Measurements from ENCODE around the gene COL5A1. TPM values are rescaled to one million over a fixed set of nuclear protein-coding genes. Genes with fewer than 3 reads are reported as not detected.

COL5A1 gene
- total and polyA plus RNA-seq, 2 donors (not counting 1 experiment from before 2014, with no cell fraction given), result 72.8 to 109 TPM

- H3K79me2 ChIP-seq (ENCODE audit: control insufficient read depth, insufficient read depth, low read length), result peaks cover 32% of the 10 kb centered on the region
- H2AFZ ChIP-seq (ENCODE audit: low read length), result no peak overlapping the region
- DNase-seq (ENCODE audit: low read depth in 2 of 2), result no peak
- no peaks in the 10 kb centered on the region for H3K9me3 ChIP-seq (ENCODE audit: control insufficient read depth, insufficient read depth, low read depth, low read length)
- no peak overlapping the region for H3K9ac ChIP-seq (ENCODE audit: insufficient read depth, low read length)
- no peaks in the 10 kb centered on the region for H3K27me3 ChIP-seq (ENCODE audit: control insufficient read depth, insufficient read depth, low read length)
- TF ChIP-seq EZH2 (IDR thresholded peaks at IDR 0.05; ENCODE audit: low read length, missing control alignments), result no peak
- no peak for TF ChIP-seq CTCF (conservative IDR thresholded peaks at IDR 0.05 in 1 of 2, IDR thresholded peaks at IDR 0.05 in 1 of 2; ENCODE audit: low read depth in 1 of 2, low read length in 2 of 2)
- H3K36me3 ChIP-seq (ENCODE audit: control insufficient read depth, insufficient read depth, low read length), result peaks cover 23% of the 10 kb centered on the region
- no peak overlapping the region for H3K27ac ChIP-seq (ENCODE audit: insufficient read depth, low read length)
- no peak overlapping the region for H3K4me2 ChIP-seq (ENCODE audit: extremely low read depth, insufficient read depth, low read length)
- H3K4me3 ChIP-seq (replicated peaks in 1 of 4; ENCODE audit: control extremely low read depth in 1 of 4, insufficient read depth in 1 of 4, low read depth in 3 of 4, low read length in 4 of 4), result no peak overlapping the region
- H3K4me1 ChIP-seq (ENCODE audit: control insufficient read depth, extremely low read depth, insufficient read depth, low read length), result peaks cover 15% of the 10 kb centered on the region
- peaks cover 3% of the 10 kb centered on the region for H4K20me1 ChIP-seq (ENCODE audit: control insufficient read depth, extremely low read depth, insufficient read depth, low read length)
Measured at GRCh38 chr9:134693011-134693410, 51.4 kb downstream of the COL5A1 start.

DNA sequence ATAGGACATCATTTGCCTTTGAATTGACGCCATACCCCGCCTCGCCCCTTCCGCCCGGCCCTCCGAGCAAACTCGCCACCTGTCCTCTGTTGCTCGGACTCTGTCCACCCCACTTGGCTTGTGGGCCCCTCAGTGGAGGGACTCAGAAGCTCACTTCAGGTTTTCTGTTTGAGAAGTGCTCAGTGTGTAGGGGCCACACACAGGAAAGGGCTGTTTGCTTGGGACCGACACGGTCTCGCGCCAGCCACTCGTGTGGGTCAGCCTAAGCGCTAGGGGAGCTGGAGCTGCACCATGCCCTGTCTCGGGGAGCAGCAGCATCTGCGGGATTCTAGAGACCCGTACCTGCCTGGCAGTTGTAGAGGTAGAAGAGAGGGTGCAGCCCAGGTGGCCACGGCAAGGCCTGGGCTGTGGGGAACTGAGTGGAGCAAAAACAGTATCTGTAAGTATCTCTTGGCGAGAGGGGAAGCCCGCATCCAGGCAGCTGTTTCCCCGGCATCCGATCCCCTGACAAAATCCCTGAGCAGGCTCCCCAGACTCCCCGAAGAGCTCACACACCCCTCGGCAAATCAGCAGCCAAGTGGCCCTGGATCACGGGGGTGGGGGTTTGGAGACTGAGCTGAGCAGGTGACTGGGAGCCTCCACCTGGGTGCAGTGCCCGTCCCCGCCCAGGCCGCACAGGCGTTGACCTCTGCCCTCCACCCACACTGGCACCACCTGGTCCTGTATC is 52.2 kb downstream of the COL5A1 start:
- no peaks in the 10 kb centered on the region for H3K27me3 ChIP-seq (ENCODE audit: control insufficient read depth, insufficient read depth, low read length)
- H3K27ac ChIP-seq (ENCODE audit: insufficient read depth, low read length), result no peak overlapping the region
- peaks cover 3% of the 10 kb centered on the region for H4K20me1 ChIP-seq (ENCODE audit: control insufficient read depth, extremely low read depth, insufficient read depth, low read length)
- H2AFZ ChIP-seq (ENCODE audit: low read length), result no peak overlapping the region
- TF ChIP-seq EZH2 (IDR thresholded peaks at IDR 0.05; ENCODE audit: low read length, missing control alignments) (no peak), CTCF (conservative IDR thresholded peaks at IDR 0.05 in 1 of 2, IDR thresholded peaks at IDR 0.05 in 1 of 2; ENCODE audit: low read depth in 1 of 2, low read length in 2 of 2) (no peak)
- H3K9ac ChIP-seq (ENCODE audit: insufficient read depth, low read length), result no peak overlapping the region
- H3K4me2 ChIP-seq (ENCODE audit: extremely low read depth, insufficient read depth, low read length), result no peak overlapping the region
- peaks cover 23% of the 10 kb centered on the region for H3K36me3 ChIP-seq (ENCODE audit: control insufficient read depth, insufficient read depth, low read length)
- H3K9me3 ChIP-seq (ENCODE audit: control insufficient read depth, insufficient read depth, low read depth, low read length), result no peaks in the 10 kb centered on the region
- H3K4me1 ChIP-seq (ENCODE audit: control insufficient read depth, extremely low read depth, insufficient read depth, low read length), result peaks cover 15% of the 10 kb centered on the region
- H3K79me2 ChIP-seq (ENCODE audit: control insufficient read depth, insufficient read depth, low read length), result peaks cover 28% of the 10 kb centered on the region
- H3K4me3 ChIP-seq (replicated peaks in 1 of 4; ENCODE audit: control extremely low read depth in 1 of 4, insufficient read depth in 1 of 4, low read depth in 3 of 4, low read length in 4 of 4), result no peak overlapping the region
- no peak for DNase-seq (ENCODE audit: low read depth in 2 of 2)

DNA sequence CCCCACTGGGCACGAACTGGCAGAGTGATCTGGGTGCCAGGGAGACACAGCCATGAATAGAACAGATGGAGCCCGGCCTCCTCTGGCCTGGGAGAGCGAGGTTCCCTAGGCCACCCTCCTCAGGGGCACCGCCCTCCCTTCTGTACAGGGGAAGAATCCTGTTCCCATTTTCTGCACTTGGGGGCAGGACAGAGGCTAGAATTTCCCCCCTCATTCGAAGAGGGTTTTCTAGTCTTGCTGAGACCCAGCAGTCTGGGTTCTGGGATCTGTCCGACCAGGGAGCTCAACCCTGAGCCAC is 52.7 kb downstream of the COL5A1 start:
- Histone ChIP-seq H4K20me1 (ENCODE audit: control insufficient read depth, extremely low read depth, insufficient read depth, low read length) (peaks cover 3% of the 10 kb centered on the region), H2AFZ (ENCODE audit: low read length) (no peak overlapping the region), H3K4me2 (ENCODE audit: extremely low read depth, insufficient read depth, low read length) (no peak overlapping the region), H3K4me1 (ENCODE audit: control insufficient read depth, extremely low read depth, insufficient read depth, low read length) (peaks cover 18% of the 10 kb centered on the region), H3K9me3 (ENCODE audit: control insufficient read depth, insufficient read depth, low read depth, low read length) (no peaks in the 10 kb centered on the region), H3K79me2 (ENCODE audit: control insufficient read depth, insufficient read depth, low read length) (peaks cover 26% of the 10 kb centered on the region), H3K9ac (ENCODE audit: insufficient read depth, low read length) (no peak overlapping the region), H3K27me3 (ENCODE audit: control insufficient read depth, insufficient read depth, low read length) (no peaks in the 10 kb centered on the region), H3K36me3 (ENCODE audit: control insufficient read depth, insufficient read depth, low read length) (peaks cover 23% of the 10 kb centered on the region), H3K4me3 (replicated peaks in 1 of 4; ENCODE audit: control extremely low read depth in 1 of 4, insufficient read depth in 1 of 4, low read depth in 3 of 4, low read length in 4 of 4) (no peak overlapping the region), H3K27ac (ENCODE audit: insufficient read depth, low read length) (no peak overlapping the region)
- DNase-seq (ENCODE audit: low read depth in 2 of 2), result no peak
- TF ChIP-seq CTCF (conservative IDR thresholded peaks at IDR 0.05 in 1 of 2, IDR thresholded peaks at IDR 0.05 in 1 of 2; ENCODE audit: low read depth in 1 of 2, low read length in 2 of 2) (no peak), EZH2 (IDR thresholded peaks at IDR 0.05; ENCODE audit: low read length, missing control alignments) (no peak)

Data from fibroblast of lung (primary cell).